ENCODE data around the gene NPW.
A peak's percentile ranks its signal among the peaks of the same experiment; 100 is the strongest.

NPW gene

GRCh38 chr16:2013527-2013926, 6.1 kb upstream of the NPW start:
- no peak overlapping the region for H3K27ac ChIP-seq
- no peak for TF ChIP-seq CTCF (conservative IDR thresholded peaks at IDR 0.05)

- no peak overlapping the region for H3K27ac ChIP-seq
- no peak for TF ChIP-seq CTCF (conservative IDR thresholded peaks at IDR 0.05)
These were observed 4.3 kb upstream of the NPW start for GRCh38 chr16:2015117-2015946.

GRCh38 chr16:2015947-2016208, 3.7 kb upstream of the NPW start:
- H3K27ac ChIP-seq: no peak overlapping the region

GRCh38 chr16:2016407-2016922, 3.1 kb upstream of the NPW start:
- no peak; the same call in 1 of the 2 replicates for TF ChIP-seq CTCF (conservative IDR thresholded peaks at IDR 0.05)

More at GRCh38 chr16:2015947-2016208, 3.7 kb upstream of the NPW start:
- TF ChIP-seq CTCF (conservative IDR thresholded peaks at IDR 0.05): no peak

GRCh38 chr16:2019921-2020831, 591 bp downstream of the NPW start:
- peak overlapping the region; percentile 4; the same call in 1 of the 2 replicates for H3K27ac ChIP-seq
- no peak for TF ChIP-seq CTCF (conservative IDR thresholded peaks at IDR 0.05)

More at GRCh38 chr16:2016407-2016922, 3.1 kb upstream of the NPW start:
- no peak overlapping the region for H3K27ac ChIP-seq

- peak overlapping the region; percentile 54; the same call in 1 of the 2 replicates for H3K27ac ChIP-seq
- no peak for TF ChIP-seq CTCF (conservative IDR thresholded peaks at IDR 0.05)
These were observed 3.1 kb downstream of the NPW start for GRCh38 chr16:2022723-2023091.

Data from VCaP (cell line).